A673 (cell line): ENCODE data around the gene SMIM17. TPM values are rescaled to one million over a fixed set of nuclear protein-coding genes. Genes with fewer than 3 reads are reported as not detected.

Experiments
- BruUV-seq: library from RNA; stranded (reverse); fragments of 400-500 nt; replicated peaks from 2 replicates; lab custom pipeline; 2021; lab: Mats Ljungman, UMichigan
- CTCF ChIA-PET: fragments of 300-600 bp; sonication (Branson Sonifier 250); formaldehyde crosslinking; loops from one replicate; lab custom pipeline; 2022; ENCODE audit warnings: antibody characterized with exemption; lab: Charles Lee
- POLR2A ChIA-PET: fragments of 300-600 bp; sonication (Branson Sonifier 250); formaldehyde crosslinking; loops from one replicate; lab custom pipeline; 2022; ENCODE audit warnings: antibody characterized with exemption; ENCODE audit not compliant: low non-redundant PET; lab: Charles Lee
- DNase-seq: peaks from one replicate; pipeline ENCODE4 v3.0.0-alpha.2; 2015; ENCODE audit warnings: low spot score
- H3K27ac ChIP-seq: fragments of 200-600 bp; sonication (generic); 2 replicates; pipeline ENCODE4 v1.5.1; 2016; ENCODE audit warnings: mixed run types, low read depth, mild to moderate bottlenecking, mixed read lengths, antibody characterized with exemption, low read length; ENCODE audit not compliant: poor library complexity, severe bottlenecking
- H3K27me3 ChIP-seq: fragments of 200-600 bp; sonication (generic); replicated peaks from 2 replicates; pipeline ENCODE4 v1.6.1; 2017; ENCODE audit warnings: mixed run types, low read depth, mild to moderate bottlenecking, mixed read lengths, antibody characterized with exemption, low read length; ENCODE audit not compliant: insufficient read depth, poor library complexity
- H3K36me3 ChIP-seq: fragments of 200-600 bp; sonication (generic); 2 replicates; pipeline ENCODE4 v1.6.1; 2016; ENCODE audit warnings: mixed run types, mild to moderate bottlenecking, mixed read lengths, antibody characterized with exemption, low read length; ENCODE audit not compliant: insufficient read depth, poor library complexity, severe bottlenecking
- H3K4me1 ChIP-seq: fragments of 200-600 bp; sonication (generic); 2 replicates; pipeline ENCODE4 v1.6.1; 2017; ENCODE audit warnings: mixed run types, mild to moderate bottlenecking, mixed read lengths, antibody characterized with exemption, low read length; ENCODE audit not compliant: insufficient read depth, poor library complexity, severe bottlenecking
- H3K4me3 ChIP-seq: fragments of 200-600 bp; sonication (generic); 2 replicates; pipeline ENCODE4 v1.5.1; 2016; ENCODE audit warnings: low read depth, mixed run types, mild to moderate bottlenecking, mixed read lengths, low read length; ENCODE audit not compliant: poor library complexity, severe bottlenecking
- H3K9me3 ChIP-seq: fragments of 200-600 bp; sonication (generic); 2 replicates; pipeline ENCODE4 v1.6.1; 2016; ENCODE audit warnings: mixed run types, low read depth, mild to moderate bottlenecking, mixed read lengths, antibody characterized with exemption, low read length; ENCODE audit not compliant: poor library complexity, severe bottlenecking
- CTCF ChIP-seq: fragments of 300-800, 200-600 bp; sonication (generic); conservative IDR thresholded peaks from 2 replicates; pipeline ENCODE4 v1.5.1; 2017; ENCODE audit warnings: low read depth, mild to moderate bottlenecking, antibody characterized with exemption, low read length, moderate library complexity, mixed read lengths
- EZH2 ChIP-seq: fragments of 200-600 bp; sonication (generic); IDR thresholded peaks from 2 replicates; pipeline ENCODE4 v1.6.1; 2017; ENCODE audit warnings: borderline replicate concordance, low read depth, mild to moderate bottlenecking, mixed read lengths, antibody characterized with exemption, low read length; ENCODE audit not compliant: poor library complexity, severe bottlenecking
- intact Hi-C: fragments of 100-400 bp; cut with micrococcal nuclease; formaldehyde crosslinking; loops from one replicate; pipeline ENCODE4 v1.10.0; 2022; ENCODE audit not compliant: unreplicated experiment
- total RNA-seq: library from RNA; stranded (reverse); gene quantifications from 2 replicates; pipeline ENCODE4 v1.2.3, GENCODE V29; 2021

Gene SMIM17
- total RNA-seq, 1 experiment from 2014 or later, result 0.52 TPM

DNA sequence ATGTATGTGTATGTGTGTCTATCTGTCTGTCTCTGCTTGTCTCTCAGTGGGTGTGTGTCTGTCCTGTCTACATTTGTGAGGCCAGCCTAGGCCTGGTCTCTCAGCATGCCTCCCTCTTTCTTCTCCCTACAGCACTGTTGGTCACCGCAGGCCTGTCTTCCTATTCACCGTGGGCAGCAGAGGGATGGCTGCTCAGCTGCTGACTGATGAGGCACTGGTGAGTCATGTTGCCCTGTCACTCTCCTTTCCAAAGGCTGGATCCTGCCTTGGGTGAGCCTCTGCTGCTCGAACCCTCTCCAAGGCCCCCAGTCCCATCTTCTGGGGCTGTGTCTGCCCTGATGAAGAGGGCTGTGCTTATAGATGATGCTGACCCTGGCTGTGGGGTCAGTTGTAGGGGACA lies 41.6 kb upstream of the SMIM17 start:
- Histone ChIP-seq H3K27me3 (no peaks in the 10 kb centered on the region), H3K4me1 (no peaks in the 10 kb centered on the region), H3K4me3 (no peak overlapping the region), H3K27ac (no peak overlapping the region), H3K36me3 (peaks cover 50% of the 10 kb centered on the region), H3K9me3 (peaks cover 48% of the 10 kb centered on the region)
- intact Hi-C loops, result no loop called here
- TF ChIP-seq CTCF (no peak), EZH2 (no peak)
- CTCF ChIA-PET, result no interaction called here
- no peak for DNase-seq
- no TSS peak for BruUV-seq
- POLR2A ChIA-PET, result no interaction called here

DNA sequence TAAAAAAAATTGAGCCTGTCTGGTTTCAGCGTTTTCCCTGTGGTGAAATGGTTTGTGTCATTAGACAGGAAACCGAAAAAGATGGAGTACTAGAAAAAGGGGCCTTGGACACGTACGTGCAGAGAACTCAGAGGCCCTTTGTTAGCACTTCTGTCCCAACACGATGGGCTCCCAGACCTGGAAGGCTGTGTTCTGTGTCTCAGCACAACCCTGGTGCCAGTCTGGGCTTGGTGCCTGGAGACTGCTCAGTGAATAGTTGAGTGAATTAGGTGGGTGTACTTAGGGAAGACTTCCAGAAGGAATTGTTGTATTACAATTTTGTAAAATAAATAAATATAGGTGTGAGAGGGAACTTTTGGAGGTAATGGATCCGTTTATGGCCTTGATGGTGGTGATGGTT lies 39.1 kb upstream of the SMIM17 start:
- POLR2A ChIA-PET, result no interaction called here
- no peak overlapping the region for H3K27ac ChIP-seq
- no peaks in the 10 kb centered on the region for H3K27me3 ChIP-seq
- peaks cover 51% of the 10 kb centered on the region for H3K9me3 ChIP-seq
- BruUV-seq, result no TSS peak
- H3K4me1 ChIP-seq, result no peaks in the 10 kb centered on the region
- intact Hi-C loops, result no loop called here
- CTCF ChIA-PET, result no interaction called here
- TF ChIP-seq CTCF (no peak), EZH2 (no peak)
- DNase-seq, result no peak
- H3K4me3 ChIP-seq, result no peak overlapping the region
- peaks cover 38% of the 10 kb centered on the region for H3K36me3 ChIP-seq

- no peak for TF ChIP-seq CTCF
- no peak for TF ChIP-seq EZH2
- Histone ChIP-seq H3K4me3 (no peak overlapping the region), H3K27ac (no peak overlapping the region), H3K36me3 (peaks cover 12% of the 10 kb centered on the region), H3K4me1 (no peaks in the 10 kb centered on the region), H3K27me3 (no peaks in the 10 kb centered on the region), H3K9me3 (peaks cover 35% of the 10 kb centered on the region)
- CTCF ChIA-PET, result no interaction called here
- no peak for DNase-seq
- POLR2A ChIA-PET, result no interaction called here
- intact Hi-C loops, result no loop called here
- no TSS peak for BruUV-seq
Observed at GRCh38 chr19:56608274-56608964, 34.5 kb upstream of the SMIM17 start.
